Astrocyte of the hippocampus (primary cell): ENCODE measurements around the gene ATG9A.

Source experiments
- DNase-seq: peaks from one replicate; pipeline ENCODE4 v3.0.0; 2011; ENCODE audit warnings: low read depth, low spot score

ATG9A gene

GRCh38 chr2:219220652-219221402 lies 8.6 kb downstream of the ATG9A start:
- DNase-seq, result no peak

GRCh38 chr2:219219784-219220532 lies 9.5 kb downstream of the ATG9A start:
- no peak for DNase-seq

- DNase-seq, result peak; percentile 98
These were observed 10.4 kb downstream of the ATG9A start, which contains the start of gene ABCB6 for GRCh38 chr2:219218732-219219701. ABCB6 (minus strand) TSS chr2:219218958; CDS start chr2:219218673, 285 bp downstream.

- DNase-seq, result peak; percentile 96
These were observed 11.2 kb downstream of the ATG9A start for GRCh38 chr2:219218217-219218731.

GRCh38 chr2:219216535-219216915 lies 12.9 kb downstream of the ATG9A start:
- DNase-seq, result no peak

- no peak for DNase-seq
These were observed 13.4 kb downstream of the ATG9A start for GRCh38 chr2:219215871-219216534.

- DNase-seq, result no peak
These were observed 14.7 kb downstream of the ATG9A start for GRCh38 chr2:219214786-219215185.

- DNase-seq, result no peak
These were observed 15.3 kb downstream of the ATG9A start for GRCh38 chr2:219214141-219214540.

GRCh38 chr2:219213486-219214071 lies 15.9 kb downstream of the ATG9A start:
- no peak for DNase-seq

GRCh38 chr2:219213026-219213415 lies 16.4 kb downstream of the ATG9A start:
- no peak for DNase-seq

GRCh38 chr2:219210886-219211362 lies 18.5 kb downstream of the ATG9A start:
- no peak for DNase-seq

- no peak for DNase-seq
These were observed 19.1 kb downstream of the ATG9A start for GRCh38 chr2:219210196-219210885.

GRCh38 chr2:219209236-219210195 lies 19.9 kb downstream of the ATG9A start:
- no peak for DNase-seq

- peak; percentile 46 for DNase-seq
These were observed 21.3 kb downstream of the ATG9A start for GRCh38 chr2:219207884-219208740.

- no peak for DNase-seq
These were observed 22.1 kb downstream of the ATG9A start for GRCh38 chr2:219207134-219207883.

- DNase-seq, result peak; percentile 99
These were observed 22.9 kb downstream of the ATG9A start, which contains the start of gene ZFAND2B for GRCh38 chr2:219206328-219207133. ZFAND2B (plus strand) TSS chr2:219206782; CDS start chr2:219206988, 206 bp downstream.
